Measurements from ENCODE around the gene ADAMTS1.

The ADAMTS1 gene

DNA sequence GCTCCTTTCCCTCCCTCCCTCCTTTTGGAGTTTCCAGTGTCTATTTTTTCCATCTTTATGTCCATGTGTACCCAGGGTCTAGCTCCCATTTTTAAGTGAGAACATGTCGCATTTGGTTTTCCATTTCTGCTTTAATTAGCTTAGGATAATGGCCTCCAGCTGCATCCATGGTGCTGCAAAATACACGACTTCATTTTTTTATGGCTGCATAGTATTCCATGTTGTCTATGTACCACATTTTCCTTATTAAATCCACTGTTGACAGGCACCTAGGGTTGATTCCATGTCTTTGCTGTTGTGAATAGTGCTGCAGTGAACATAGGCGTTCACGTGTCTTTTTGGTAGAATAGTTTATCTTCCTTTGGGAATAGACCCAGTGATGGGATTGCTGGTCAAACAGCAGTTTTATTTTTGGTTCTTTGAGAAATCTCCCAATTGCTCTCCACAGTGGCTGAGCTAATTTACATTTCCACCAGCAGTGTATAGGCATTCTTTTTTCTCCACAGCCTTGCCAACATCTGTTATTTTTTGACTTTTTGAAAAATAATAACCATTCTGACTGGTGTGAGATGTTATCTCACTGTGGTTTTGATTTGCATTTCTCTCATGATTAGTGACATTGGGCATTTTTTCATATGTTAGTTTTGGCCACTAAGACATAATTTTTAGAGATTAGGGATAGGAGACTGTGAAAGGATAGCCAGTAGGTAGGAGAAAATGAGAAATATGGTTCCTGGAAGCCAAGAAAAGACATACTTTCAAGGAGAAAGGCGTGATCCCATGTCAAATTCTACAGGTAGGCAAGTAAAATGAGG lies 50.4 kb downstream of the ADAMTS1 start:
- FAIRE-seq (no peak), DNase-seq (ENCODE audit: insufficient read length, low spot score) (no peak)

DNA sequence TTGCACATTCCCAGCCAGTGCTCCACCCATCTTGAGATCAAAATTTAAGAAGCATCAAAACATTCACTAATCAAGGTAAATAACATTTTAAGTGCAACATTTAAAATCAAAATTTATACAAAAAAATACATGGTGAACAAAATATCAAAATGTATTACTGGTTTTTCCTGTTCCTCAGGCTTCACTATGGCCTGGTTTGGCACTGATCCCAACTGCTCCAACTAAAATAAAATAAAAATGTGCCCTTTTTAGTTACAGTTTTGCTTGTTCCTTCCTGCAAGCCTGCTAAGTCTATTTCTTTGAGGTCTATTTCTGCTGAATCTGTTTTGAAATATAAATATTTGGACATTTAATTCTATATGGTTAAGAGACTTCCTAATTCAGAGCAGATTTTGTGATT lies 54.9 kb downstream of the ADAMTS1 start:
- FAIRE-seq (no peak), DNase-seq (ENCODE audit: insufficient read length, low spot score) (no peak)

DNA sequence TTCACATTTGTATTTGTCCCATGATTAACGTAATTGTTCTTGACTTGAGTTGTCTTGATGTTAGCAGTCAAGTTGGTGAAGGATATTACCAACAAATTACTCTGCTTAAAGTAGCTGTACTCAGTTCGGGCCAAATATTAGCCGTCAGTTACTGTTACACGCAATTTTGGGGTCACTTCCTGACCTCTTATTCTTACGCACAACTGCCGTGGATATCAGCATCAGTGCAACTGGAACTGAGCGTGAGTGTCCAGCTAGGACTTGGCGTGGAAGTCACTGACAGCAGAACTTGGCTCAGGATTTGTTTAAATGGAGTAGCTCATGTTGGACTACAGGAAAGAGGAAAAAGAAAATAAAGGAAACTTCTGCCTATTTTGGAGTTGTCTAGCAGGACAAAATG lies 56.4 kb downstream of the ADAMTS1 start:
- FAIRE-seq (no peak), DNase-seq (ENCODE audit: insufficient read length, low spot score) (no peak)

Measured in GM19239 (cell line).